ENCODE measurements around the gene IDI1.

The IDI1 gene

GRCh38 chr10:994836-995558 is 53.9 kb downstream of the IDI1 start:
- no peak for DNase-seq (ENCODE audit: low read depth)

- no peak for DNase-seq (ENCODE audit: low read depth)
Observed at GRCh38 chr10:992871-993270, 56.0 kb downstream of the IDI1 start.

- no peak for DNase-seq (ENCODE audit: low read depth)
Observed at GRCh38 chr10:992467-992866, 56.5 kb downstream of the IDI1 start.

- no peak for DNase-seq (ENCODE audit: low read depth)
Observed at GRCh38 chr10:990808-991207, 58.1 kb downstream of the IDI1 start.
